Measurements from ENCODE around the gene SPNS1.
A peak's percentile ranks its signal among the peaks of the same experiment; 100 is the strongest.
"Not testable (repeated sequence)": the region's sequence is repeated elsewhere in the genome, so short reads cannot be mapped to it uniquely, and the experiment has no call there.

SPNS1 gene, protein sequence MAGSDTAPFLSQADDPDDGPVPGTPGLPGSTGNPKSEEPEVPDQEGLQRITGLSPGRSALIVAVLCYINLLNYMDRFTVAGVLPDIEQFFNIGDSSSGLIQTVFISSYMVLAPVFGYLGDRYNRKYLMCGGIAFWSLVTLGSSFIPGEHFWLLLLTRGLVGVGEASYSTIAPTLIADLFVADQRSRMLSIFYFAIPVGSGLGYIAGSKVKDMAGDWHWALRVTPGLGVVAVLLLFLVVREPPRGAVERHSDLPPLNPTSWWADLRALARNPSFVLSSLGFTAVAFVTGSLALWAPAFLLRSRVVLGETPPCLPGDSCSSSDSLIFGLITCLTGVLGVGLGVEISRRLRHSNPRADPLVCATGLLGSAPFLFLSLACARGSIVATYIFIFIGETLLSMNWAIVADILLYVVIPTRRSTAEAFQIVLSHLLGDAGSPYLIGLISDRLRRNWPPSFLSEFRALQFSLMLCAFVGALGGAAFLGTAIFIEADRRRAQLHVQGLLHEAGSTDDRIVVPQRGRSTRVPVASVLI
- 0.21 to 2.8 (median 1.1) reads per million in 17 experiments for total RNA-seq

DNA sequence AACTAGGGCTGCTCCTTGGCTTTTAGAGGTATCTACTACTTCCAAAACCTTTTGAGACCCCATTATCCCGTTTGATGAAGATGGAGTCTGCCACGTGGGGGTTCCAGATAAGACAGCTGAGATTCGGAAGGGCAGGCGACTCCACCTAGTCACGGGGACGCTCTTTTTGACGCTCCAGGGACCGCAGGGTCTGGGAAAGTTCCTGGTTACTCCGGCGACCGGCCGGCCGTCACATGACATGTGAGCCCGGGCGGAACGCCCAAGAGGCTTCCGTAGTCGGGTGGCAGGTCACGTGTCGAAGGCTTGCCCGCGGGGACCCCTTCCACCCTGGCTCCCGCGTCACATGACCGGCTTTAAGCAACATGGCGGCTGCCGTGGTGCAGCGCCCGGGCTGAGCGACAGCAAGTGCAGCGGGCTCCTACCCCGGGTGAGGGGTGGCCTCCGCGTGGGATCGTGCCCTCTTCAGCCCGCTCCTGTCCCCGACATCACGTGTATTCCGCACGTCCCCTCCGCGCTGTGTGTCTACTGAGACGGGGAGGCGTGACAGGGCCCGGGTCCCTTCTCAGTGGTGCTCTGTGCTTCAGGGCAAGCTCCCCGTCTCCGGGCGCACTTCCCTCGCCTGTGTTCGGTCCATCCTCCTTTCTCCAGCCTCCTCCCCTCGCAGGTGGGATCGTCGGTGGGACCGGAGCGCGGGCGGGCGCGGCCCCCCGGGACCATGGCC, at the start of gene SPNS1:
SPNS1 (plus strand) TSS at position 342 of the 721 bp plus-strand sequence; CDS start at position 716, 374 bp downstream.
- DNase-seq: peak; percentile 97 to 99 (median 98)

DNA sequence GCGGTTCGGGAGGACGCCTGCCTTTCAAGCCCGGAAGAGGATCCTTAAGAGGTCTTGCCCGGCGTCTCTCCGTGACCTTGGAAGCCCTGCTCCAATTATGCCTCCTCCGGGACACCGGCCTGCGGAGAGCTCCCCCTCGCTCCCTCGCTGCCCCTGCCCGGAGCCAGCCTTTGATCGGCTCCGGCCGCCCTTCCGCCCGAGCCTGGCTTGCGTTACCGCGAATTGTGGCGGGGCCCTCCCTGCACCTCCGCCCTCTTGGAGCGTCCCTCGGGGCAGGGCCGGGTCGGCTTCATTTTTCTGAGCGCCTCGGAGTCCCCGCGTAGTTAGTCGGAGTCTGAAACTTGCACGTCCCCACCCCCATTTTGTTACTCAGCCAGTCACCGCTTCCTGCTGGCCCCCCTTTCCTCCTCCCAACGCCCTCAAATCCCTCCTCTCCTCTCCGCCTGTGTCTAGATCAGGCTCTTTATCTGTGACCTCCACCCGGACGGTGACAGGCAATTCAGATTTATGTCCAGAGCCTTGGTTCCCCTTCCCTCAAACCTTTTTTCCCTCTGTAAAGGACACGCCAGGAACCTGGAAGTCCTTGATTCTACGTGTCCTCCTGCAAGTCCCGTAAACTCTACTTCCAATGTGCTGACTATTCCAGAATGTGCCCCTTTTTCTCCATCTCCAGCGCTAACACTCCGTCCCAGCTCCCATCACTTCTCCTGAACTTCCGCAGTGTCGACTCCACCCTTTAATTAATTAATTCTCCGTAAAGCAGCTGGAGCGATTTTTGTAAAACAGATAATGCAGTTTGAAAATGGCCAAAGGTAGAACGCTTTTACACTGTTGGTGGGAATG, 49.0 kb upstream of the SPNS1 start:
- peak; percentile 66 to 82 (median 77) for DNase-seq

DNA sequence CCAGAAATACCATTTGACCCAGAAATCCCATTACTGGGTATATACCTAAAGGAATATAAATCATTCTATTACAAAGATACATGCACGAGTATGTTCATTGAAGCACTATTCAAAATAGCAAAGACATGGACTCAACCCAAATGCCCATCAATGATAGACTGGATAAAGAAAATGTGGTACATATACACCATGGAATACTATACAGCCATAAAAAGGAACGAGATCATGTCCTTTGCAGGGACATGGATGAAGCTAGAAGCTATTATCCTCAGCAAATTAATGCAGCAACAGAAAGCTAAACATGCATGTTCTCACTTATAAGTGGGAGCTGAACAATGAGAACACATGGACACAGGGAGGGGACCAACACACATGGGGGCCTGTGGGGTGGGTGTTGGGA, 48.3 kb upstream of the SPNS1 start:
- DNase-seq: not testable (repeated sequence)

DNA sequence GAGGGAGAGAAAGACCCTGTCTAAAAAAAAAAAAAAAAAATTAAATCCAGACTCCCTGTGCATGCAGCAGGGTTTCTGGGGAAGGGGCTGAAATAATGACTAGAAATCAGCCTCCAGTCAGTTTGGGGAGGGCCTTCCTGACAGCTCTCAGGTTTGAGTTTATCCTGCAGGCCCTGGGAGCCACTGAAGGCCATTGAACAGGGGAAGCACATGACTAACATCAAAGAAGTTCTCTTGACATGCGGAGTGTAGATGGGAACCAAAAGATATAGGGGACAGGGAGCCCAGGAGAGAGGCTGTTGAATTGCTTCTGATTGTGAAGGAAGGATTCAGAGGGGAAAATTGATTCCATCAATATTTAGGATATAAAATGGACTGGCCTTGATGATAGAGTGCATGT, 46.8 kb upstream of the SPNS1 start:
- DNase-seq: no peak

DNA sequence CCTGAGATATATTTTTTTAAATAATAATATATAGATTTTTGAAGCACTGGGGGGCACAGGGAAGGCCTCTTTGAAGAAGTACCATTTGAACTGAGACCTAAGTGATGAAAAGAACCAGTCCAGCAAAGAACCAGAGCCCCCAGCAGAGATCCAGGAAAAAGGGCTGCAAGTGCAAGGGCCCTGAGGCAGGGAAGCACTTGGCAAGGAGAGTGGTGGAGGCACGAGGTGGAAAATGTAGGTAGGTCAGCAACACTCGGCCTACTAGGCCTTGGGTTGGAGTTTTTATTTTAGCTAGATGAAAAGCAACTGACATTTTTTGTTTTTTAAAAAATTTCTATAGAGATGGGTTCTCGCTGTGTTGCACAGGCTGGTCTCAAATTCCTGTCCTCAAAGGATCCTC, 44.4 kb upstream of the SPNS1 start:
- no peak for DNase-seq

DNA sequence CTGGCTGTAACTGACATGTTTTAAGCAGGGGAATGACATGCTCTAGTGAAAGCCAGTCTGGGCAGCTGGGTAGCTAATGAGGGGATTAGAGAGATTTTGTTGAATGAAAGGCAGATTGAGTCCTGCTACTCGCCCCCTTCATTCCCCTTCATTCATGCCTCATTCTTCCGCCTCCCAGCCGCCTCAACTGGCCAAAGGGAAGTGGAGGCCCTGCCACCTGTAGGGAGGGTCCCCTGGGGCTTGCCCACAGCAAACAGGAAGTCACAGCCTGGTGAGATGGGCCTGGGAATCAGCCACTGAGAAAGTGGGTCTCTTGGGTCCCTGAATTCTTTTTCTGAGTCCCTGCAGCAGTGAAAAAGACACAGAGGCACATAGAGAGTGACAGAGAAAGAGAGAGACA, 43.9 kb upstream of the SPNS1 start:
- DNase-seq: peak in 3 of 4 experiments; percentile 15 to 36 (median 15)

DNA sequence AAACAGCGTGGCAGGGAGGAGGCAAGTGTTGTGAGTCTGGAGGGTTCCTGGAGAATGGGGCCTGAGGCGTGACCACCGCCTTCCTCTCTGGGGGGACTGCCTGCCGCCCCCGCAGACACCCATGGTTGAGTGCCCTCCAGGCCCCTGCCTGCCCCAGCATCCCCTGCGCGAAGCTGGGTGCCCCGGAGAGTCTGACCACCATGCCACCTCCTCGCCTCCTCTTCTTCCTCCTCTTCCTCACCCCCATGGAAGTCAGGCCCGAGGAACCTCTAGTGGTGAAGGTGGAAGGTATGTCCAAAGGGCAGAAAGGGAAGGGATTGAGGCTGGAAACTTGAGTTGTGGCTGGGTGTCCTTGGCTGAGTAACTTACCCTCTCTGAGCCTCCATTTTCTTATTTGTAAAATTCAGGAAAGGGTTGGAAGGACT, 42.8 kb upstream of the SPNS1 start, which contains the start of gene CD19:
CD19 (plus strand) TSS at position 171 of the 425 bp plus-strand sequence; CDS start at position 201, 30 bp downstream.
- DNase-seq: no peak

DNA sequence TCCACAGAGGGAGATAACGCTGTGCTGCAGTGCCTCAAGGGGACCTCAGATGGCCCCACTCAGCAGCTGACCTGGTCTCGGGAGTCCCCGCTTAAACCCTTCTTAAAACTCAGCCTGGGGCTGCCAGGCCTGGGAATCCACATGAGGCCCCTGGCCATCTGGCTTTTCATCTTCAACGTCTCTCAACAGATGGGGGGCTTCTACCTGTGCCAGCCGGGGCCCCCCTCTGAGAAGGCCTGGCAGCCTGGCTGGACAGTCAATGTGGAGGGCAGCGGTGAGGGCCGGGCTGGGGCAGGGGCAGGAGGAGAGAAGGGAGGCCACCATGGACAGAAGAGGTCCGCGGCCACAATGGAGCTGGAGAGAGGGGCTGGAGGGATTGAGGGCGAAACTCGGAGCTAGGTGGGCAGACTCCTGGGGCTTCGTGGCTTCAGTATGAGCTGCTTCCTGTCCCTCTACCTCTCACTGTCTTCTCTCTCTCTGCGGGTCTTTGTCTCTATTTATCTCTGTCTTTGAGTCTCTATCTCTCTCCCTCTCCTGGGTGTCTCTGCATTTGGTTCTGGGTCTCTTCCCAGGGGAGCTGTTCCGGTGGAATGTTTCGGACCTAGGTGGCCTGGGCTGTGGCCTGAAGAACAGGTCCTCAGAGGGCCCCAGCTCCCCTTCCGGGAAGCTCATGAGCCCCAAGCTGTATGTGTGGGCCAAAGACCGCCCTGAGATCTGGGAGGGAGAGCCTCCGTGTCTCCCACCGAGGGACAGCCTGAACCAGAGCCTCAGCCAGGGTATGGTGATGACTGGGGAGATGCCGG, 42.0 kb upstream of the SPNS1 start:
- no peak for DNase-seq

DNA sequence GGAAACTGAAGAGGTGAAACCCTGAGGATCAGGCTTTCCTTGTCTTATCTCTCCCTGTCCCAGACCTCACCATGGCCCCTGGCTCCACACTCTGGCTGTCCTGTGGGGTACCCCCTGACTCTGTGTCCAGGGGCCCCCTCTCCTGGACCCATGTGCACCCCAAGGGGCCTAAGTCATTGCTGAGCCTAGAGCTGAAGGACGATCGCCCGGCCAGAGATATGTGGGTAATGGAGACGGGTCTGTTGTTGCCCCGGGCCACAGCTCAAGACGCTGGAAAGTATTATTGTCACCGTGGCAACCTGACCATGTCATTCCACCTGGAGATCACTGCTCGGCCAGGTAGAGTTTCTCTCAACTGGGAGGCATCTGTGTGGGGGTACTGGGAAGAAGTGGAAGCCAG, 41.4 kb upstream of the SPNS1 start:
- DNase-seq: no peak

DNA sequence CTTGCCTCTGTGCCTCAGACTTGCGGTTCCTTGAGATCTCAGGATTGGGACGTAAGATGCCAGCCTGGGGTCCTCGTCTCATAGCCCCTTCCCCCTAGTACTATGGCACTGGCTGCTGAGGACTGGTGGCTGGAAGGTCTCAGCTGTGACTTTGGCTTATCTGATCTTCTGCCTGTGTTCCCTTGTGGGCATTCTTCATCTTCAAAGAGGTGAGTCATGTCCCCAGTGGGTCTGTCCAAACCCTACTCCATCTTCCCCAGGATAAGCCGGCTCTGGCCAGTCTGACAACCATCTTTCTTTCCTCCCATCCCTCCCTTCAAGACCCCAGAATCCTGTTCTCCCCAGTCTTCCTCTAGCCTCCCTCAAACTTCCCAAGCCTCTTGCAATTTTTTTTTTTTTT, 39.2 kb upstream of the SPNS1 start:
- DNase-seq: no peak

DNA sequence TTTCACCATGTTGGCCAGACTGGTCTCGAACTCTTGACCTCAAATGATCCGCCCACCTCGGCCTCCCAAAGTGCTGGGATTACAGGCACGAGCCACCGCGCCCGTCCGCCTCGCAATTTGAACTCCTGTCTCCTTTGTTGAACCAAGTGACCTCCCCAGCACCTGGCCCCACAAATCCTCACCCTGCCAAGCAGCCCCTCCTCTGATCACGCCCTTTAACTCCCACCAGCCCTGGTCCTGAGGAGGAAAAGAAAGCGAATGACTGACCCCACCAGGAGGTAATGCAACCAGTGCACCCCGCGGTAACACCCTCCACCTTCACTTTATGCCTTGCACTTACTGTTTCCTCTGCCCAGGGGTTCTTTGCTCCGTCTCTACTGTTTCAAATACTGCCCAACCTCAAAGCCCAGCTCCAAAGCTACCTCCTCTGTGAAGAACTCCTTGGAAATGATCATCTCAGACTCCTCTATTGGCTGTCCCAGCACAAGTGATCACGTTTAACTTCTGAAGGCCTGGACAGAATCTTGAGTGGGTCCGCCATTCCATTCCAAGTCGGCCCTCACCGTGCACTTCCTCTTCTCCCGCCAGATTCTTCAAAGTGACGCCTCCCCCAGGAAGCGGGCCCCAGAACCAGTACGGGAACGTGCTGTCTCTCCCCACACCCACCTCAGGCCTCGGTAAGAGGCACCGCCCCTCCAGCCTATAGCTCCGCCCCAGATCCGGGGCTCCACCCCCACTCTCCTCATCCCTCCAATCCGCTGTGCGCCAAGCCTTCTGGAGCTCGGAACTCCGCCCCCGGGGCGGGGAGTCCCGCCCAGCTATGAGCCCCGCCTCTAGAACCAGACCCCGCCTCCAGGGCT, 38.4 kb upstream of the SPNS1 start:
- peak; percentile 97 to 98 (median 98) for DNase-seq

DNA sequence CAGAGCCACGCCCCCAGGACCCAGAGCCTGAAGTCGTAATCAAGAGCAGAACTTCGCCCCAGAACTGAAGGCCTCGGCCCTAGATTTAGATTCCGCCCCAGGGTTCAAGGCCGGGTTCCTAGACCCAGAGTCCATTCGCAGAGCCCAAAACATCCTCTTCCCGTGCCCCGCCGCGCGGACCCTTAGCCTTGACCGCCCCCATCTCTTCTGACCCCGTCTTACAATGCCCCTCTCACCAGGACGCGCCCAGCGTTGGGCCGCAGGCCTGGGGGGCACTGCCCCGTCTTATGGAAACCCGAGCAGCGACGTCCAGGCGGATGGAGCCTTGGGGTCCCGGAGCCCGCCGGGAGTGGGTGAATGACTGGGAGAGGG, 37.8 kb upstream of the SPNS1 start:
- DNase-seq: no peak

DNA sequence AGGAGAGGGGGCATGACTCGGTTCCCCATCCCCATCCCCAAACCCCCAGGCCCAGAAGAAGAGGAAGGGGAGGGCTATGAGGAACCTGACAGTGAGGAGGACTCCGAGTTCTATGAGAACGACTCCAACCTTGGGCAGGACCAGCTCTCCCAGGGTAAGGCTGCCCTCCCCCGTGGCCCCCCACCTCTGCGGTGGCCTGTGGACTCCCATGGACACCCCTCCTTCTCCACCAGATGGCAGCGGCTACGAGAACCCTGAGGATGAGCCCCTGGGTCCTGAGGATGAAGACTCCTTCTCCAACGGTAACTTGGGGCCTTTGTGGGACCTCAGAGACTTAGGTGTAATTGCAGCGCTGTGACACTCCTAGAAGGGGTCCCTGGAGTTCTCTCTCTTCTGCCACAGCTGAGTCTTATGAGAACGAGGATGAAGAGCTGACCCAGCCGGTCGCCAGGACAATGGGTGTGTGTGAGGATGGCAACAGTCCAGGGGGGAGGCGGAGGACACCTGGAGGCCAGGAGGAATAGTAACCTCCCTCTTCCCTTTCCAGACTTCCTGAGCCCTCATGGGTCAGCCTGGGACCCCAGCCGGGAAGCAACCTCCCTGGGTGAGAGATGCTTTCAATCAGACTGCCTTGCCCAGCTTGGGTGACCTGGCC, 37.2 kb upstream of the SPNS1 start:
- DNase-seq: no peak

DNA sequence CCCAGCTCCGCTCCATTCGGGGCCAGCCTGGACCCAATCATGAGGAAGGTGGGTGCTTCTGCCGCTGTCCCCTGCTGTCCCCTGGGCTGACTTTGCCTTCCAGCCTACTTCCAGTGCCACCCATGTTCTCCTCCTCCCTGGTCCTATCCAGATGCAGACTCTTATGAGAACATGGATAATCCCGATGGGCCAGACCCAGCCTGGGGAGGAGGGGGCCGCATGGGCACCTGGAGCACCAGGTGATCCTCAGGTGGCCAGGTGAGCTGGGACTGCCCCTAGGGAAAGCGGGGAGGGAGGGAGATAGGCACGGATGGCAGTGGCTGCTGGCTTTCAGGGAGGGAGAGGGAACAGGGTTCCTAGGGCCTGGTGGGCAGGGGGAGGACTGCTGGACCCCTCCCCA, 35.9 kb upstream of the SPNS1 start:
- no peak for DNase-seq

DNA sequence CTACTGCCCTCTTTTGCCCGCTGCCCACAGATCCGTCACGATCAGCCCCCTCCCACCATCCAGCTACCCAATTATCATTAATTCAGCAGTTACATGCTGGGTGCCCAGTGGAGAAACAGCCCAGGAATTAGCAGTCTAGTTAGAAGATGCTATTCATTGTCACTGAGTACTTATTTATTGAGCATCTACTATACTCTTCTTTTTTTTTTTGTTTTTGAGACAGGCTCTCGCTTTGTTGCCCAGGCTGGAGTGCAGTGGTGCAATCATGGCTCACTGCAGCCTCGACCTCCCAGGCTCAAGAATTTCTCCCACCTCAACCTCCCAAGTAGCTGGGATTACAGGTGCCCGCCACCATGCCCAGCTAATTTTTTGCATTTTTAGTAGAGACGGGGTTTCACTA, 34.8 kb upstream of the SPNS1 start:
- DNase-seq: not testable (repeated sequence)

DNA sequence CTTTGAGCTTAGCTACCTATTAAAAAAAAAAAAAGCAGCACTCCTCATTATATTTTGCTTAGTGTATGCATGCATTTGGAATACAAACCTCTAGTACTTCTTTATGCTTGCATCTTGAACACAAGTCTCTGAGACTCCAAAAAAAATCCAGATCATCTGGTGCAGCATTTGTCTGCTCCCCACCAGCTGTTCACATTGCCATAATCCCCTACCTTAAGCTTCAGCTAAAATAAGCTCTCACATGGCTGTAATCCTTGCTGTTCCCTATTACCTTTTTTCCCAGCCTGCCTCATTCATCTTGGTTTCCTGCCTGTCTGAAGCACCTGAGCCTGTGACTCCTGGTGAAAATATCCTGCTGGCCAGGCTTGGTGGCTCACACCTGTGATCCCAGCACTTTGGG, 31.3 kb upstream of the SPNS1 start:
- DNase-seq: no peak

DNA sequence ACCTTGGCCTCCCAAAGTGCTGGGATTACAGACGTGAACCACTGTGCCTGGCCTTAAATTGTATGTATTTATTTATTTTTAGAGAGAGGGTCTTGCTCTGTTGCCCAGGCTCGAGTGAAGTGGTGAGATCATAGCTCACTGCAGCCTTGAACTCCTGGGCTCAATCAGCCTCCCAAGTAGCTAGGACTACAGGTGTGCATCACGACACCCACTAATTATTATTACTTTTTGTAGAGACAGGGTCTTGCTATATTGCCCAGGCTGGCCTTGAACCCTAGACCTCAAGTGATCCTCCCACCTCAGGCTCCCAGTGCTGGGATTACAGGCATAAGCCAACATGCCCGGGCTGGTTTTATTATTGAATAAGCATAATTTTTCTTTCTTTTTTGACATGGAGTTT, 27.9 kb upstream of the SPNS1 start:
- DNase-seq: no peak

DNA sequence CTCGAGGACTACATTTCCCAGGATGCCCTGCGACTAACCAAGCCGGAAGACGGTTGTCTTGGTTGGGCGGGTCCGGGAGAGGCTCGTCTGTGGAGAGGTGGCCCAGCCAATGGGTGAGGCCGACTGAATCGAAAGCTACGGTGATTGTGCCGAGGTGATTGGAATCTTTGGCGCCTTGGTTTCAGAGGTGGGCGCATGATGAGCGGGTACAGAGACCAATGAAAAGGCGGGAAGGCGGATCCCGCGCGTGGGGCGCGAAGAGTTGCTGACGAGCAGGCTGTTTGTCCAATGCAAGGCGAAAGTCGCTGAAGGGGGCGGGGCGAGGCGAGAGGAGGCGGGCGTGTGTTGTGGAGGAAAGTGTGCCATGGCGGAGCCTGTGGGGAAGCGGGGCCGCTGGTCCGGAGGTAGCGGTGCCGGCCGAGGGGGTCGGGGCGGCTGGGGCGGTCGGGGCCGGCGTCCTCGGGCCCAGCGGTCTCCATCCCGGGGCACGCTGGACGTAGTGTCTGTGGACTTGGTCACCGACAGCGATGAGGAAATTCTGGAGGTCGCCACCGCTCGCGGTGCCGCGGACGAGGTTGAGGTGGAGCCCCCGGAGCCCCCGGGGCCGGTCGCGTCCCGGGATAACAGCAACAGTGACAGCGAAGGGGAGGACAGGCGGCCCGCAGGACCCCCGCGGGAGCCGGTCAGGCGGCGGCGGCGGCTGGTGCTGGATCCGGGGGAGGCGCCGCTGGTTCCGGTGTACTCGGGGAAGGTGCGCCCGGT, 23.7 kb upstream of the SPNS1 start, which contains the start of gene NFATC2IP:
NFATC2IP (plus strand) TSS at position 290 of the 762 bp plus-strand sequence; CDS start at position 365, 75 bp downstream.
- DNase-seq: peak; percentile 99 to 100 (median 100)

DNA sequence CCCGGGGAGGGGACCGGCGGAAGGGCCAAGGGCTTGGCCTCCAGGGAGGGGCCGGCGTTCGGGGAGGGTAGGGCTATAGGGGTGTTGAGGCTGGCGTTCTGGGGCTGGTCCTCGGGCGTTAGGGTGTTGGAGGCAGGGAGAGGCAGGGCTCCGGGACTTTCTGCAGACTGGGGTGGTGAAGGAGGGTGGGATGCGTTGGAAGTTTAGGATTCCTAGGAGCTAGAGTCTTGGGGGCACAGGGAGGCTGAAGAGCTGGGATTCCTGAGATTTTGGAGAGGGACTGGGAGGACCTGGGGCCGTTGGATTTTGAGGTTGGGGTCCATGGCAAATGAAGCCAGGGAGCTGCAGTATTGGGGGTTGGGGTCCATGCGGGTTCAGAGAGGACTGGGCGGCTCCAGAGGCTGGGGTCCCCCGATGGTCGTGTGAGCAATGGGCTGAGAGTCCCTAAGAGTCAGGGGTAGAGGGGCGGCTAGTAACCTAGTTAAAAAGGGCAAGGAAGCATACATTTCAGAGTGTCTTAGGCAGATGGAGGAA, 23.1 kb upstream of the SPNS1 start:
- peak in 2 of 4 experiments; percentile 54 to 72 for DNase-seq

All from suppressor macrophage (primary cell).